Vagina (tissue), 2 donors: ENCODE measurements around the gene ABCC8.

ENCODE experiments used
- POLR2A ChIP-seq, 2 donors: fragments of 450-650 bp; IDR thresholded peaks; one replicate each; pipeline ENCODE4 v1.6.1; 2017; ENCODE audit warnings: antibody characterized with exemption in 2 of 2, mild to moderate bottlenecking in 2 of 2, moderate library complexity in 2 of 2
- POLR2AphosphoS5 ChIP-seq, 2 donors: sonication (generic); formaldehyde crosslinking; IDR thresholded peaks; one replicate each; pipeline ENCODE4 v1.9.0; 2017; ENCODE audit warnings: antibody characterized with exemption in 2 of 2, mild to moderate bottlenecking in 2 of 2, low read depth in 1 of 2; ENCODE audit not compliant: insufficient read depth in 1 of 2

DNA sequence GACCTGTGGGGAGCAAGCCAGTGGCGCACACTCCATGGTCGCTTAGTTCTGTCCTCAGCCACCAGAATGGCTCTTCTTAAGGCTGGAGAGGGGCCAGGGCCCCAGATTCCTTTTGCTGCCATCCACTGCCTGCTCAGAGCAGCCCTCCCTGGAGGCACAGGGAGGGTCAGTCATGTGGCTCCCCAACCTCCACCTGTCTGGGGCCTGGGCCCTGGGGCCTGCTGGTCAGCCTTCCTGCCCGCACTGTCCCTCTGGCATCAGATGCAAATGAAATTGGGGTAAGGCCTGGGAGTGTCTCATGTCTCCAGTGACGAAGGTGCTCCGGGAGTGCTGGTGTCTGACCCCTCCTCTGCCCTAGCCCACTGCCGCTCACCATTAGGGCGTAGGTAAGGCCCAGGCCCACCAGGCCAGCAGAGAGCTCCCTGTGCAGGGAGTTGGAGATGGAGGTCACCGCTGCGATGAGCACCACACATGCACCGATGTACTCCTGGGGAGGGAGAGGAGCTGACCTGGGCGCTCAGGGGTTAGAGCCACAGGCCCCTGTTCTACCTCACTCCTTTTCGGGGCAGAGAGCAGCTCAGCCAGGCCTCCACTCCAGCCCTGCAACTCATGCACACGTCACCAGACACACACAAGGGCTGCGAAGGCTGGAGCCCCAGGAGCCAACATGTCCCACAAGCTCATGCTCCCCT is 79.2 kb downstream of the ABCC8 start:
- TF ChIP-seq POLR2A (IDR thresholded peaks at IDR 0.05) (no peak), POLR2AphosphoS5 (IDR thresholded peaks at IDR 0.05; ENCODE audit: insufficient read depth in 1 of 2, low read depth in 1 of 2) (no peak)
